Fibroblast of villous mesenchyme (primary cell): ENCODE results near the gene LYRM1. TPM values are rescaled to one million over a fixed set of nuclear protein-coding genes. Genes with fewer than 3 reads are reported as not detected.
"Not testable (repeated sequence)": the region's sequence is repeated elsewhere in the genome, so short reads cannot be mapped to it uniquely, and the experiment has no call there.

ENCODE experiments used
- DNase-seq: peaks from one replicate; pipeline ENCODE4 v3.0.0-alpha.2; 2010; ENCODE audit warnings: low read depth
- H3K4me3 ChIP-seq: 2 replicates; pipeline ENCODE4 v1.5.1; 2011; ENCODE audit warnings: low read depth, mild to moderate bottlenecking, low read length
- CTCF ChIP-seq: IDR thresholded peaks from 2 replicates; pipeline ENCODE4 v1.5.1; 2012; ENCODE audit warnings: low read depth, mild to moderate bottlenecking, low read length; ENCODE audit not compliant: insufficient read depth
- total RNA-seq: library from RNA; depleted of rRNA; stranded (reverse); fragments of >200 nt; gene quantifications from 2 replicates; pipeline ENCODE4 v1.2.3, GENCODE V29; 2012

LYRM1 gene
- total RNA-seq, 1 donor, result 59.2 TPM

GRCh38 chr16:20969386-20969785 is 68.8 kb downstream of the LYRM1 start:
- no peak for TF ChIP-seq CTCF
- H3K4me3 ChIP-seq, result no peak overlapping the region
- DNase-seq, result no peak

GRCh38 chr16:20971401-20971800 is 70.8 kb downstream of the LYRM1 start:
- no peak for DNase-seq
- no peak for TF ChIP-seq CTCF
- no peak overlapping the region for H3K4me3 ChIP-seq

GRCh38 chr16:20973201-20973600 is 72.6 kb downstream of the LYRM1 start:
- not testable (repeated sequence) for DNase-seq, H3K4me3 ChIP-seq

Other genes starting within 250 kb of the LYRM1 start
- gene ACSM1, start 203.1 kb upstream of the LYRM1 start, total RNA-seq, result not detected in 2 replicates
- 69.6 and 74.7 TPM in 2 replicates for gene THUMPD1, start 159.0 kb upstream of the LYRM1 start, total RNA-seq
- 0.32 and 0.86 TPM in 2 replicates for gene ACSM3, start 136.8 kb upstream of the LYRM1 start, total RNA-seq
- gene ERI2, start 94.3 kb upstream of the LYRM1 start, total RNA-seq, result 21.6 and 26.3 TPM in 2 replicates
- gene REXO5, start 94.2 kb upstream of the LYRM1 start, total RNA-seq, result 6.9 and 8.1 TPM in 2 replicates
- gene DCUN1D3, start 413 bp upstream of the LYRM1 start, total RNA-seq, result 24.5 and 52.2 TPM in 2 replicates